Stimulated activated CD8-positive, alpha-beta memory T cell treated with anti-CD3 and anti-CD28 coated beads, Interleukin-7, amount 100 ng/mL, for 4 hours (primary cell): ENCODE data around the gene SIMC1.

ENCODE experiments used
- DNase-seq, 2 donors: peaks; one replicate each; pipeline ENCODE4 v3.0.0-alpha.2; 2020; ENCODE audit warnings: low read depth in 2 of 2

The SIMC1 gene

GRCh38 chr5:176317534-176318374 is 79.5 kb downstream of the SIMC1 start:
- no peak for DNase-seq

- DNase-seq = no peak
Measured at GRCh38 chr5:176319827-176320554, 81.8 kb downstream of the SIMC1 start.

- DNase-seq = no peak
Measured at GRCh38 chr5:176320577-176320976, 82.4 kb downstream of the SIMC1 start.

GRCh38 chr5:176334031-176334770 is 96.0 kb downstream of the SIMC1 start:
- DNase-seq = no peak

GRCh38 chr5:176337913-176338312 is 99.7 kb downstream of the SIMC1 start:
- no peak for DNase-seq

GRCh38 chr5:176339304-176339703 is 101.1 kb downstream of the SIMC1 start:
- DNase-seq = no peak

- DNase-seq = no peak
Measured at GRCh38 chr5:176341325-176342157, 103.3 kb downstream of the SIMC1 start.

GRCh38 chr5:176342158-176342483 is 103.9 kb downstream of the SIMC1 start:
- no peak for DNase-seq

- no peak for DNase-seq
Measured at GRCh38 chr5:176342766-176343458, 104.7 kb downstream of the SIMC1 start.

GRCh38 chr5:176350416-176350815 is 112.2 kb downstream of the SIMC1 start:
- no peak for DNase-seq

- no peak for DNase-seq
Measured at GRCh38 chr5:176352116-176352878, 114.1 kb downstream of the SIMC1 start.

- DNase-seq = no peak
Measured at GRCh38 chr5:176353533-176353932, 115.3 kb downstream of the SIMC1 start.

GRCh38 chr5:176355400-176356178 is 117.4 kb downstream of the SIMC1 start:
- DNase-seq = no peak

GRCh38 chr5:176356179-176356566 is 117.9 kb downstream of the SIMC1 start:
- DNase-seq = no peak

GRCh38 chr5:176359658-176360057 is 121.4 kb downstream of the SIMC1 start:
- no peak for DNase-seq

GRCh38 chr5:176360894-176361436 is 122.7 kb downstream of the SIMC1 start:
- DNase-seq = no peak

GRCh38 chr5:176361437-176362232 is 123.4 kb downstream of the SIMC1 start, which contains the start of gene KIAA1191:
Gene KIAA1191 (minus strand): TSS chr5:176361764. CDS start chr5:176359508, 2,256 bp downstream.
- peak; percentile 89 to 92 for DNase-seq

GRCh38 chr5:176362233-176362490 is 123.9 kb downstream of the SIMC1 start:
- DNase-seq = no peak
